Measurements from ENCODE around the gene DLST. TPM values are rescaled to one million over a fixed set of nuclear protein-coding genes. Genes with fewer than 3 reads are reported as not detected.

Gene DLST
- total RNA-seq, 1 donor from 2014 or later = 82.7 TPM

DNA sequence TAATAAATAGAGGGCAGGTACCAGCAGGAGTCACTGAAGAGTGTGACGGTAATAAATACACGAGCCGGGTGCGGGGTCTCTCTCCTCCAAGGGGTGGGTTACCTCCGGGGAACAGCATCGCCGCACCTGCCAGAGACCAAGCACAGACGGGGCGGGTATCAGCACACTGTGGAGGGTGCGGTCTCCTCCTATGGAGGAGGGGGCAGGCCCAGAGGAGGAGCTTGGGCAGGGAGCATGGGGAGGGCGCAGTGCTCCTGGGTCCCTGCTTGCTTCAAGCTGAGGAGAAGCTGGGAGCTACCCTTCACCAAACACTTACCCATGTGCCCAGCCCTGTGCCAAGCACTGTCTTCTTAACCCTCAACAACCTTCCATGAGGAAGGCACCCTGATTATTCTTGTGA is 60.9 kb downstream of the DLST start:
- Histone ChIP-seq H3K27ac (peak overlapping the region; percentile 85), H3K4me1 (peaks cover 60% of the 10 kb centered on the region), H3K4me3 (peak overlapping the region; percentile 9), H3K9me3 (no peaks in the 10 kb centered on the region), H3K36me3 (no peaks in the 10 kb centered on the region), H3K27me3 (ENCODE audit: low read depth) (no peaks in the 10 kb centered on the region)
- intact Hi-C loops (cut with DNase I) = no loop called here
- no peak for ATAC-seq
- TF ChIP-seq, protein P1, sequence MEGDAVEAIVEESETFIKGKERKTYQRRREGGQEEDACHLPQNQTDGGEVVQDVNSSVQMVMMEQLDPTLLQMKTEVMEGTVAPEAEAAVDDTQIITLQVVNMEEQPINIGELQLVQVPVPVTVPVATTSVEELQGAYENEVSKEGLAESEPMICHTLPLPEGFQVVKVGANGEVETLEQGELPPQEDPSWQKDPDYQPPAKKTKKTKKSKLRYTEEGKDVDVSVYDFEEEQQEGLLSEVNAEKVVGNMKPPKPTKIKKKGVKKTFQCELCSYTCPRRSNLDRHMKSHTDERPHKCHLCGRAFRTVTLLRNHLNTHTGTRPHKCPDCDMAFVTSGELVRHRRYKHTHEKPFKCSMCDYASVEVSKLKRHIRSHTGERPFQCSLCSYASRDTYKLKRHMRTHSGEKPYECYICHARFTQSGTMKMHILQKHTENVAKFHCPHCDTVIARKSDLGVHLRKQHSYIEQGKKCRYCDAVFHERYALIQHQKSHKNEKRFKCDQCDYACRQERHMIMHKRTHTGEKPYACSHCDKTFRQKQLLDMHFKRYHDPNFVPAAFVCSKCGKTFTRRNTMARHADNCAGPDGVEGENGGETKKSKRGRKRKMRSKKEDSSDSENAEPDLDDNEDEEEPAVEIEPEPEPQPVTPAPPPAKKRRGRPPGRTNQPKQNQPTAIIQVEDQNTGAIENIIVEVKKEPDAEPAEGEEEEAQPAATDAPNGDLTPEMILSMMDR (IDR thresholded peaks at IDR 0.05) = no peak
- no peak for DNase-seq

DNA sequence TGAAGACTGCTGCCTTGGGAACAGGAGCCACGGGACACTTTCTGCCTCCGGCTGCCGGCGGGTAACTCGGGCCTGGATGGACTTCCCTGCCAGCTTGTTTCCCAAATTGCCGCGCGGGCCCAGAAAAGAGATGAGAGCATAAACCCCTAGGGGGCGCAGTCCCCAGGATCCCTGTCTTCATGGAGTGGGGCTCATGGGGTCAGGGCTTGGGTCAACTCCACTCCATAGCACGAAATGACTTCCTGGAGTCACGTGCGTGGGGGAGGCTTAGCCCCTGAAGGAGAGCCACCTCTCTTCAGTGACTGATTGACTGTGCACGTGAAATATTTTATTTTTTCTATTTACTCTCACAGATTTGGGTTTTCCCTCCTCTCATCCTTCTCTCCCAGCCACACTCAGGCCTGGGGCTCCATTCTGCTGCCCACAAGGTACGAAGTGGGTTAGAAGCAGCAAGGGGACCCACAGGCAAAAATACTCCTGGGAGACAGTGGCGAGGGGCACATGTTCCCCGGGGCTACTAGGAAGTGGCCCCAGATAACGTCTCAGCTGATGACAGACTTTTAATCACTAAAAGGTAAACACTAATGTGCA is 63.6 kb downstream of the DLST start:
- Histone ChIP-seq H3K9me3 (no peaks in the 10 kb centered on the region), H3K27ac (no peak overlapping the region), H3K36me3 (no peaks in the 10 kb centered on the region), H3K4me1 (peaks cover 40% of the 10 kb centered on the region), H3K27me3 (ENCODE audit: low read depth) (no peaks in the 10 kb centered on the region), H3K4me3 (no peak overlapping the region)
- ATAC-seq (peak; percentile 13 to 43), DNase-seq (no peak)
- intact Hi-C loops (cut with DNase I) = no loop called here
- TF ChIP-seq, protein P1 (IDR thresholded peaks at IDR 0.05) = peak; percentile 47

DNA sequence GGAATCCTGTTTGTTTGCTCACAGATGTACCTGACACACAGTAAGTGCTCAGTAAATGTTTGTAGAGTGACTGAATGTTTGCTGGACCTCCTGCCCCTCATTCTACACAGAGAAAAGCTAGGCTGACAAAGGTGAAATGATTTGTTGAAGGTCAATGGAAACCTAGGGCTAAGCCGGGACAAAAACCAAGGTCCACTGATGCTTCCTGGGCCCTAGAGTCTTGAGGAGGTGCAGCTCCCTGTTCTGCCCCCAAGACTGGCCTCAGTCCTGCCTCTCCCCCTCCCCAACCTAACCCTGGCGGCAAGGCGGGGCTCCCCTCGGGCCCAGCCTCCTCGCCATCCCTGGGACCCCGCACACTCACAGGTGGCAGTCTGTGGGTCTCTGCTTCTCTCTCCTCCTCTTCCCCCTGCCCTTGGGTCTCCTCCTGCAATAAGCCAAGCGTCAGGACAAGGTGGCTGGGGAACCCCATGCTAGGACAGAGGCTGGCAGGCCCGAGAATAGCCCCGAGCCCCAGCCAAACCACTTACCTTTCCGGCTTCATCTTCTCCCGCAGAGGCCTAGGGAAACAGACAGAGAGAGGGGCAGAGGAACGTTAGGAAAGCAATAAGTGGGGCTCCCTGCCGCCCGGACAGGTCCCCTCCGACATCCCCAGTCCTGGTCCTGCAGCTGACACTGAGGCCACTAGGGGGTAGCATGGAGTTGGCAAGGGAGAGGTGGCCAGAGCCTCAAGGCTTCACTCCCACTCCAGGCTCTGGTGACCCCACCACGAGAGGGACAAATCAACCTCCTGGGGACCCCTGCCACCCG is 64.3 kb downstream of the DLST start:
- TF ChIP-seq, protein P1 (IDR thresholded peaks at IDR 0.05) = peak; percentile 91
- Histone ChIP-seq H3K4me1 (peaks cover 35% of the 10 kb centered on the region), H3K36me3 (no peaks in the 10 kb centered on the region), H3K4me3 (no peak overlapping the region), H3K27me3 (ENCODE audit: low read depth) (no peaks in the 10 kb centered on the region), H3K27ac (no peak overlapping the region), H3K9me3 (no peaks in the 10 kb centered on the region)
- intact Hi-C loops (cut with DNase I) = no loop called here
- DNase-seq (peak; percentile 72), ATAC-seq (peak; percentile 84 to 87)

DNA sequence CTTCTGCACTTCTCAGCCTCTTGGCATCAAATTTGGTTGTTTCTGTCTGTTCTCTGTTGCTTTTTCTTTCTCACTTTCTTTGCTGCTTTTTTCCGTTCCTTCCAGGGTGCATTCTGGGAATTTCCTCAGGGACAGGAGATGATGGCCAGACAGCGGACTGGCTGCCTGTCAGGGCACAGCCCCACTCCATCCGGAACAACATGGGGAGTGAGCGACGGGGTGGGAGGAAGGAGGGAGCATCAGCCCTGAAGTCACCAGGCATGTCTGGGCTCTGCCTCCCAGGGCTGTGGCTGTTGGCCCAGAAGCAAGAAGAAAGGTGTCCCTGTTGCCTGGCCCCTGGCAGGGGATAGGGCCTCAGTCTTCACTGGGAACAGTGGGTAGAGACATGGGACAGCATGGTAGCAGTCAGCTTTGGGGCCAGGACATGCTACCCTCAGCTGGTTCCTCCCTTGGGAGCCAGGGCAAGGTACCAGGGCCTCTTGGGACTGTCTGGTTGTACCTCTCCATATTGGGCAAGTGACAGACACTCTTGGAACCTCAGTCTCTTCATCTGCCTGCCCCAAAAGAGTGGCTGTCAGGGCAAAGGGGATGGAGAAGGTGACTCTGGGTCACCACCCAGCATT is 65.1 kb downstream of the DLST start:
- TF ChIP-seq, protein P1 (IDR thresholded peaks at IDR 0.05) = peak; percentile 4
- Histone ChIP-seq H3K4me1 (peaks cover 28% of the 10 kb centered on the region), H3K9me3 (no peaks in the 10 kb centered on the region), H3K27me3 (ENCODE audit: low read depth) (no peaks in the 10 kb centered on the region), H3K4me3 (no peak overlapping the region), H3K36me3 (no peaks in the 10 kb centered on the region), H3K27ac (no peak overlapping the region)
- no peak for DNase-seq
- intact Hi-C loops (cut with DNase I) = no loop called here
- no peak for ATAC-seq

DNA sequence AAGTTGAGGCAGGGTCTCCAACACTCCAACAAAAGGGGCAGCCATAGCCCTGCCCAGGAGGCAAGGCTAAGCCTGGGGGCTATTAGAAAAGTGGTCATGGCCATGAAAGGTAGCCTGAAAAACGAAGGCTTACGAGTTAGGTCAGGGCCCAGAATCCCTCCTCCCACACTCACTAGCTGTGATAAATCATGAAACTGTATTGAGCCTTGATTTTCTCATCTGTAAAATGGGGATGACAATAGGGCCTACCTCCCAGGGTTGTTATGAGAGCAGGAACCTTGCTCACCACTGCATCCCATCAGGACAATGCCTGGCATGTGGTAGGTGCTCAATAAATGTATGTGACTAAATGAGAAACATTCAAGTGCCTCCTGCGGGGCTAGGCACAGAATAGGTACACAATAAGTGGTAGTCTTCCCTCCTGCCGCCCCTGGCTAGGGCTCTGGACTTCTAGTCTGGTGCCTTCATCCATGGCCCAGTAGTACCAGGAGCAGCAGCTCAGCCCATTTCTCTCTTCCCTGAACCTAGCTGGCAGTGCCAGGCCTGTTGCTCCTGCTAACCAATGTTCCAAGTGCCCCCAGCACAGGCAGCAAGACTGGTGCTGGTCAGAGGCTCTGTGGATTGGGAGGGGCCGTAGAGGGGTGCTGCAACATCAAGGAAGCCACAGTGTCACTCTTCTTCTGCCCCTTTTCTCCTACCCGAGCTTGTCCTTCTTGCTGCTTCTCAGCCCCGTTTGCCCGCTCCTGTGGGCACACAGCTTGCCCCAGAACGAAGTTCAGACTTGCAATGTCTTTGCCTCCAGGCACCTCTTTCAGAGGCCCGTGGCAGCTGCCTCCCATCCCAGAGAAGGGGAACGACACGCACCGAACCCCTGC is 65.9 kb downstream of the DLST start:
- ATAC-seq = no peak

More for the DNA sequence above, 65.9 kb downstream of the DLST start:
- H3K4me1 ChIP-seq = peaks cover 20% of the 10 kb centered on the region
- H3K27me3 ChIP-seq (ENCODE audit: low read depth) = no peaks in the 10 kb centered on the region
- H3K36me3 ChIP-seq = no peaks in the 10 kb centered on the region
- TF ChIP-seq, protein P1 (IDR thresholded peaks at IDR 0.05) = no peak
- H3K9me3 ChIP-seq = no peaks in the 10 kb centered on the region
- no peak overlapping the region for H3K27ac ChIP-seq
- no peak overlapping the region for H3K4me3 ChIP-seq
- intact Hi-C loops (cut with DNase I) = no loop called here
- no peak for DNase-seq

All from lower lobe of right lung (tissue), 2 donors.